D721Med (cell line): Measurements from ENCODE around the gene FEM1C.
"Not testable (repeated sequence)": the region's sequence is repeated elsewhere in the genome, so short reads cannot be mapped to it uniquely, and the experiment has no call there.

Experiments used
- DNase-seq: peaks from one replicate; pipeline ENCODE4 v3.0.0; 2011; ENCODE audit warnings: low spot score; ENCODE audit not compliant: insufficient read length
- FAIRE-seq: peaks from 2 replicates; lab custom pipeline; 2011; peaks lifted over from hg19 to GRCh38; lab: Jason Lieb, UNC
- CTCF ChIP-seq: IDR thresholded peaks from 2 replicates; pipeline ENCODE4 v1.5.1; 2012; ENCODE audit warnings: mild to moderate bottlenecking, control low read depth; ENCODE audit not compliant: insufficient read depth; ENCODE audit errors: missing control alignments

Gene FEM1C

GRCh38 chr5:115489733-115490132 is 54.8 kb downstream of the FEM1C start:
- FAIRE-seq: no peak
- no peak for DNase-seq
- no peak for TF ChIP-seq CTCF

GRCh38 chr5:115487756-115488155 is 56.8 kb downstream of the FEM1C start:
- no peak for TF ChIP-seq CTCF
- FAIRE-seq: no peak
- DNase-seq: no peak

- DNase-seq (no peak), FAIRE-seq (no peak)
- TF ChIP-seq CTCF: no peak
Measured at GRCh38 chr5:115487168-115487567, 57.4 kb downstream of the FEM1C start.

- no peak for TF ChIP-seq CTCF
- FAIRE-seq (no peak), DNase-seq (no peak)
Measured at GRCh38 chr5:115486728-115487127, 57.8 kb downstream of the FEM1C start.

- DNase-seq (no peak), FAIRE-seq (no peak)
- TF ChIP-seq CTCF: no peak
Measured at GRCh38 chr5:115484368-115484767, 60.2 kb downstream of the FEM1C start.

GRCh38 chr5:115480900-115481299 is 63.7 kb downstream of the FEM1C start:
- no peak for TF ChIP-seq CTCF
- DNase-seq: no peak
- FAIRE-seq: no peak

GRCh38 chr5:115480271-115480670 is 64.3 kb downstream of the FEM1C start:
- no peak for TF ChIP-seq CTCF
- DNase-seq (no peak), FAIRE-seq (no peak)

GRCh38 chr5:115479166-115479873 is 65.3 kb downstream of the FEM1C start:
- not testable (repeated sequence) for DNase-seq, FAIRE-seq
